RWPE2 (cell line): ENCODE measurements around the gene GABRB1.

Experiments
- ATAC-seq: fragments of 200-7000 bp; cut with Tn5 transposase; 3 replicates; pipeline ENCODE4 v1.9.1; 2021; ENCODE audit warnings: low read depth
- DNase-seq: peaks from one replicate; pipeline ENCODE4 v3.0.0-alpha.2; 2020; ENCODE audit warnings: low spot score
- H3K27ac ChIP-seq: fragments of 450-650 bp; 2 replicates; pipeline ENCODE4 v1.5.1; 2017; ENCODE audit warnings: mild to moderate bottlenecking; ENCODE audit not compliant: poor library complexity, severe bottlenecking
- H3K27me3 ChIP-seq: fragments of 250-450 bp; sonication (Bioruptor Pico); 2 replicates; pipeline ENCODE4 v1.5.1; 2021; ENCODE audit warnings: mild to moderate bottlenecking, moderate library complexity; ENCODE audit not compliant: insufficient read depth, poor library complexity, severe bottlenecking
- H3K36me3 ChIP-seq: fragments of 250-450 bp; sonication (Bioruptor Pico); 2 replicates; pipeline ENCODE4 v1.5.1; 2020; ENCODE audit warnings: low read depth, mild to moderate bottlenecking, moderate library complexity
- H3K4me1 ChIP-seq: fragments of 250-450 bp; sonication (Bioruptor Pico); 2 replicates; pipeline ENCODE4 v1.5.1; 2021; ENCODE audit warnings: mild to moderate bottlenecking, moderate library complexity; ENCODE audit not compliant: insufficient read depth, poor library complexity, severe bottlenecking
- H3K4me3 ChIP-seq: fragments of 250-450 bp; sonication (Bioruptor Pico); 2 replicates; pipeline ENCODE4 v1.5.1; 2021; ENCODE audit warnings: mild to moderate bottlenecking, moderate library complexity; ENCODE audit not compliant: severe bottlenecking
- H3K9me3 ChIP-seq: fragments of 250-450 bp; sonication (Bioruptor Pico); 2 replicates; pipeline ENCODE4 v1.5.1; 2021; ENCODE audit warnings: mild to moderate bottlenecking, moderate library complexity; ENCODE audit not compliant: severe bottlenecking
- TF ChIP-seq, protein P1 (sequence below): fragments of 450-650 bp; IDR thresholded peaks from one replicate; pipeline ENCODE4 v1.5.1; 2017; ENCODE audit warnings: mild to moderate bottlenecking, moderate library complexity; ENCODE audit not compliant: poor library complexity, severe bottlenecking

GABRB1 gene

DNA sequence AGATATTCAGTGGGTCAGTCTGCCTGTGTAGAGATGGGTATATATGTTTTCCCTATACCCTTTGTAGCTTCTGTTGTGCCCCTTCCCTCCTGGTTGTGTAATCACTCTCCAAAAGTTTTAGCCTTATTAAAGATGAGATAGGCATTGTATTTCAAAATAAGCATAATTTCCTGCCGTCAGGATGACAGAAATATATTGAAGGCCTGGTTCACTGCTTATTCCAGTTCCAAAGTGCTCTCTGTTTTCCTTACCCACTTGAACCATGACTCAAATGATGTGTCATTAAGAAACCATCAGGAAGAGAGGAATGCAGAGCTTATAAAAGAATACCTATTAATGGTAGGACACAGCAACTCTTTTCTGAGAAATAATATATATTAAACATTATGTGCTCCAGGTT is 178.5 kb downstream of the GABRB1 start:
- Histone ChIP-seq H3K4me3 (no peak overlapping the region), H3K27me3 (peaks cover 3% of the 10 kb centered on the region), H3K27ac (no peak overlapping the region), H3K9me3 (no peaks in the 10 kb centered on the region), H3K36me3 (no peaks in the 10 kb centered on the region), H3K4me1 (no peaks in the 10 kb centered on the region)
- TF ChIP-seq, protein P1, sequence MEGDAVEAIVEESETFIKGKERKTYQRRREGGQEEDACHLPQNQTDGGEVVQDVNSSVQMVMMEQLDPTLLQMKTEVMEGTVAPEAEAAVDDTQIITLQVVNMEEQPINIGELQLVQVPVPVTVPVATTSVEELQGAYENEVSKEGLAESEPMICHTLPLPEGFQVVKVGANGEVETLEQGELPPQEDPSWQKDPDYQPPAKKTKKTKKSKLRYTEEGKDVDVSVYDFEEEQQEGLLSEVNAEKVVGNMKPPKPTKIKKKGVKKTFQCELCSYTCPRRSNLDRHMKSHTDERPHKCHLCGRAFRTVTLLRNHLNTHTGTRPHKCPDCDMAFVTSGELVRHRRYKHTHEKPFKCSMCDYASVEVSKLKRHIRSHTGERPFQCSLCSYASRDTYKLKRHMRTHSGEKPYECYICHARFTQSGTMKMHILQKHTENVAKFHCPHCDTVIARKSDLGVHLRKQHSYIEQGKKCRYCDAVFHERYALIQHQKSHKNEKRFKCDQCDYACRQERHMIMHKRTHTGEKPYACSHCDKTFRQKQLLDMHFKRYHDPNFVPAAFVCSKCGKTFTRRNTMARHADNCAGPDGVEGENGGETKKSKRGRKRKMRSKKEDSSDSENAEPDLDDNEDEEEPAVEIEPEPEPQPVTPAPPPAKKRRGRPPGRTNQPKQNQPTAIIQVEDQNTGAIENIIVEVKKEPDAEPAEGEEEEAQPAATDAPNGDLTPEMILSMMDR, result no peak
- DNase-seq (no peak), ATAC-seq (peak; percentile 63; the same call in 2 of the 3 replicates)

DNA sequence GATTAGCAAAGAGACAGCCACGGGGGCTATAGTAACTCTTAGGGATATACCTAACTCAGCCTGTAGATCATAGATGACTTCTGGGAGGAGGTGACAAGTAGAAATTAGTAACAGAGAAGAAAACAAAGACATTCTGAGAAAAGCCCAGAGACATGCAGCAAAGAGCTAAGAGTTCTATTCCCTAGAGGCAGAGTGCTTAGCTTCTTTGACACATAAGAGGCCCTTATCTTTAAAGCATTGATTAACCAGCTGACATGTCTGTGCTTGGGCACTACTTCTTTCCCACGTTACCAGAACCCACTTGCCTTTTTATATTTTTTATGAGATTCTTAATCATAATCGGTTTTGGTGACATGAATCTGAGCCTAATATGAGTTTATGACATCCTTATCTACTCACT is 179.5 kb downstream of the GABRB1 start:
- TF ChIP-seq, protein P1, result no peak
- no peaks in the 10 kb centered on the region for H3K36me3 ChIP-seq
- peaks cover 3% of the 10 kb centered on the region for H3K27me3 ChIP-seq
- DNase-seq (no peak), ATAC-seq (no peak)
- no peaks in the 10 kb centered on the region for H3K9me3 ChIP-seq
- H3K27ac ChIP-seq, result no peak overlapping the region
- no peaks in the 10 kb centered on the region for H3K4me1 ChIP-seq
- H3K4me3 ChIP-seq, result no peak overlapping the region

DNA sequence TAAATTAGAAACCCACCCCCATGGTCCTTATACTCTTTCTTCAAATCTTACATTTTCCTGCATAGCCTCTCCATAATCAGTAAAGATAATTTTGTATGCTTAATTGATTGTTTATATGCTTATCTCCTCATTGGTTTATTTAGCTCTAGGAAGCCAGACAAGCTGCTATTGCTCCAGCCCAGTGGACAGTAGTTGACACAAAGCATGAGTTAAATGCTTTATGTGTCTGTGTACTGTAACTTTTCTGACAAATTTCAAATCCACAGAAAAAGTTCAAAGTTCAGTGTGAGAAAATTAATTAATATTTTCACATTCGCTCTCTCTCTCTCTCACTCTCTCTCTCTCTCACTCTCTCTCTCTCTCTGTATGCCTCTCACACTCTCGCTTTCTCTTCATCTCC is 181.7 kb downstream of the GABRB1 start:
- DNase-seq (no peak), ATAC-seq (no peak)
- peaks cover 3% of the 10 kb centered on the region for H3K27me3 ChIP-seq
- TF ChIP-seq, protein P1, result no peak
- no peaks in the 10 kb centered on the region for H3K9me3 ChIP-seq
- H3K36me3 ChIP-seq, result no peaks in the 10 kb centered on the region
- no peak overlapping the region for H3K27ac ChIP-seq
- H3K4me1 ChIP-seq, result no peaks in the 10 kb centered on the region
- no peak overlapping the region for H3K4me3 ChIP-seq

DNA sequence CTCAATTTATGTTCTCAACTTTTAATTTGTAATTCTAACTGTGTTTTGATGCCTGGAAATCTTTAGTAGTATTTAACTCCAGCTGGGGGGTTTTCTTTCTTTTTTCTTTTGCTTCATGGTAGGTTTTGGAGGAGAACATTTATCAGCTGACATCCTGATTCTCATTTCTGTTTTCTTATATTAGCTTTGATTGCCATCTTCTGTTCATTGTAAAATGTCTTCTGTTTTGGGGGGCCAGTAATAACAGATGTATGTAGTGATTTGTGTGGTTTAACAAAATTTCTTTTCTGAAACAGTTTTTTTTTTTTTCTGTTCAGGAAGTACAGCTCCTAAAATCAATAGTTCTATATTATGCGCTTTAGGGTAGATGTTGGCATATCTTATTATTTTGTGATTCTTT is 182.2 kb downstream of the GABRB1 start:
- DNase-seq, result no peak
- no peak for ATAC-seq
- Histone ChIP-seq H3K9me3 (no peaks in the 10 kb centered on the region), H3K27ac (no peak overlapping the region), H3K4me1 (no peaks in the 10 kb centered on the region), H3K27me3 (peaks cover 3% of the 10 kb centered on the region), H3K36me3 (no peaks in the 10 kb centered on the region), H3K4me3 (no peak overlapping the region)
- TF ChIP-seq, protein P1, result no peak

DNA sequence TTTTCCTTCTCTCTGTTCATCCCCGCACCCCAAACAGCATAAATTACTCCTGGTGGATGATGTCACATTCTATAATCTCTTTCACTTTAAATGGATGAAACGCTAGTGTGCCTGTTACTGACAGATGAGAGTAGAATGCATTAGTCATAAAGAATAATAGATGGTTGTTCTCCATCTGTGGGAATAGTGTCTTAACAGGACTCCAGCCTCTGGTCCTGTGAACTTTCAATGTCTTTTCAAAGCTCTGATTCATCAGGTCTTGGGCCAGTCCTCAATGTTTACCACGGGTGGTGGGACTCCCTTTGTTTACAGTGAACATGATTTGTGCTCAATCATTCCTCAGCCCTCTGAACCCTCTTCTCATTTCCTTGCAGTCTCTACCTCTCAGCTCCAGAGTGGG is 182.6 kb downstream of the GABRB1 start:
- Histone ChIP-seq H3K4me3 (no peak overlapping the region), H3K27me3 (peaks cover 4% of the 10 kb centered on the region), H3K4me1 (no peaks in the 10 kb centered on the region), H3K9me3 (no peaks in the 10 kb centered on the region), H3K27ac (no peak overlapping the region), H3K36me3 (no peaks in the 10 kb centered on the region)
- TF ChIP-seq, protein P1, result no peak
- DNase-seq (no peak), ATAC-seq (peak; percentile 86)
